Progenitor cell of endocrine pancreas (in vitro differentiated cells): ENCODE results near the gene SCAND1. TPM values are rescaled to one million over a fixed set of nuclear protein-coding genes. Genes with fewer than 3 reads are reported as not detected.

ENCODE experiments used
- DNase-seq: peaks from one replicate; pipeline ENCODE4 v3.0.0; 2021; ENCODE audit warnings: low spot score; ENCODE audit not compliant: unreplicated experiment
- H3K27ac Mint-ChIP-seq: 2 replicates; pipeline ENCODE4 v1.8.0; 2021; ENCODE audit warnings: mild to moderate bottlenecking, moderate library complexity, mixed read lengths
- H3K27me3 Mint-ChIP-seq: 2 replicates; pipeline ENCODE4 v1.8.0; 2021; ENCODE audit warnings: mixed read lengths
- H3K36me3 Mint-ChIP-seq: 2 replicates; pipeline ENCODE4 v1.8.0; 2022; ENCODE audit warnings: mixed read lengths; ENCODE audit not compliant: insufficient read depth
- H3K4me1 Mint-ChIP-seq: 2 replicates; pipeline ENCODE4 v1.8.0; 2021; ENCODE audit warnings: low read depth, mixed read lengths
- H3K4me3 Mint-ChIP-seq: 2 replicates; pipeline ENCODE4 v1.8.0; 2021; ENCODE audit warnings: low read depth, mild to moderate bottlenecking, moderate library complexity, mixed read lengths
- H3K9me3 Mint-ChIP-seq: 2 replicates; pipeline ENCODE4 v1.8.0; 2021; ENCODE audit warnings: low read depth, mixed read lengths
- total RNA-seq: library from RNA; stranded (reverse); gene quantifications from 2 replicates; pipeline ENCODE4 v1.2.1, GENCODE V29; 2021
- TF ChIP-seq, protein P1 (sequence below): fragments of 200-600 bp; sonication (generic); IDR thresholded peaks from one replicate; pipeline ENCODE4 v1.5.0; 2021; ENCODE audit warnings: antibody characterized with exemption, mild to moderate bottlenecking; ENCODE audit not compliant: unreplicated experiment

The SCAND1 gene
- total RNA-seq, 1 donor from 2014 or later: 73.5 TPM

DNA sequence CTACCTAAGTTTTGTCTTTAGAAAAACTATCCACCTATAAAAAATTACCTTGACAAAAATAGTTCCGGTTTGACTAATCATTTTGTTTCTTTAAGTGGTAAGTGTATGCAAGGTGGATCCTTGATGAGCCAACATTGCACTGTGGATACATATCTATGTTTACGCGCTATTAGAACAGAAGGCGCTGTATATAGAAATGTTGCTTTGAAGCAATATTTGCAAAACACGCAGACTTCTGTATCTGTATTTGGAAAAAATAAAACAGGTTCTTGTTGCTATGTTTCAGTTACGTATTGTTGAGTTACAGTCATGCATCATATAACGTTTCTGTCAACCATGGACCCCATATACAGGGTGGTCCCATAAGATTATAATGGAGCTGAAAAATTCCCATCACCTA is 4.2 kb downstream of the SCAND1 start:
- DNase-seq: no peak
- H3K4me3 Mint-ChIP-seq: no peak overlapping the region
- peaks cover 10% of the 10 kb centered on the region for H3K4me1 Mint-ChIP-seq
- H3K36me3 Mint-ChIP-seq: peaks cover 1% of the 10 kb centered on the region
- no peaks in the 10 kb centered on the region for H3K9me3 Mint-ChIP-seq
- no peak overlapping the region for H3K27ac Mint-ChIP-seq
- TF ChIP-seq, protein P1, sequence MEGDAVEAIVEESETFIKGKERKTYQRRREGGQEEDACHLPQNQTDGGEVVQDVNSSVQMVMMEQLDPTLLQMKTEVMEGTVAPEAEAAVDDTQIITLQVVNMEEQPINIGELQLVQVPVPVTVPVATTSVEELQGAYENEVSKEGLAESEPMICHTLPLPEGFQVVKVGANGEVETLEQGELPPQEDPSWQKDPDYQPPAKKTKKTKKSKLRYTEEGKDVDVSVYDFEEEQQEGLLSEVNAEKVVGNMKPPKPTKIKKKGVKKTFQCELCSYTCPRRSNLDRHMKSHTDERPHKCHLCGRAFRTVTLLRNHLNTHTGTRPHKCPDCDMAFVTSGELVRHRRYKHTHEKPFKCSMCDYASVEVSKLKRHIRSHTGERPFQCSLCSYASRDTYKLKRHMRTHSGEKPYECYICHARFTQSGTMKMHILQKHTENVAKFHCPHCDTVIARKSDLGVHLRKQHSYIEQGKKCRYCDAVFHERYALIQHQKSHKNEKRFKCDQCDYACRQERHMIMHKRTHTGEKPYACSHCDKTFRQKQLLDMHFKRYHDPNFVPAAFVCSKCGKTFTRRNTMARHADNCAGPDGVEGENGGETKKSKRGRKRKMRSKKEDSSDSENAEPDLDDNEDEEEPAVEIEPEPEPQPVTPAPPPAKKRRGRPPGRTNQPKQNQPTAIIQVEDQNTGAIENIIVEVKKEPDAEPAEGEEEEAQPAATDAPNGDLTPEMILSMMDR: no peak
- H3K27me3 Mint-ChIP-seq: no peaks in the 10 kb centered on the region

- DNase-seq: no peak
- peak overlapping the region; percentile 11 for H3K27ac Mint-ChIP-seq
Observed at GRCh38 chr20:35947907-35948306, 6.4 kb downstream of the SCAND1 start.

DNA sequence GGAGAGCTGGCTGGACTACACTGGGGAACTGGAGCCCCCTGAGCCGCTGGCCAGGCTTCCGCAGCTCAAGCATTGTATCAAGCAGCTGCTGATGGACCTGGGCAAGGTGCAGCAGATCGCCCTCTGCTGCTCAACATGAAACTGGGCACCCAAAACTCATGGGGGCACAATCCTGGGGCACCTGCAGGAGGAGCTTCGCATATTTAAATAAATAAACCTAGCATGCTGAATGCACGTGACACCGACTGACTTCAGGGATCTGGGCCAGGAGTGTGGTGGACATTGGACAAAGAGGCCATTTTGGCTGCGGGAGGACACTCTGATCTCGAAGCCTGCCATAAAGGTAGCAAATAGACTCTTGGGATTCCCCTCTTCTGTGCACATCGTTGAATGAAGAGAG is 6.8 kb downstream of the SCAND1 start:
- no peaks in the 10 kb centered on the region for H3K27me3 Mint-ChIP-seq
- H3K27ac Mint-ChIP-seq: no peak overlapping the region
- TF ChIP-seq, protein P1: peak; percentile 41
- no peak for DNase-seq
- H3K9me3 Mint-ChIP-seq: no peaks in the 10 kb centered on the region
- H3K4me1 Mint-ChIP-seq: peaks cover 3% of the 10 kb centered on the region
- H3K36me3 Mint-ChIP-seq: peaks cover under 1% of the 10 kb centered on the region
- no peak overlapping the region for H3K4me3 Mint-ChIP-seq

More at GRCh38 chr20:35947907-35948306, 6.4 kb downstream of the SCAND1 start:
- H3K27me3 Mint-ChIP-seq: no peaks in the 10 kb centered on the region
- peaks cover 8% of the 10 kb centered on the region for H3K4me1 Mint-ChIP-seq
- no peaks in the 10 kb centered on the region for H3K9me3 Mint-ChIP-seq
- TF ChIP-seq, protein P1: no peak
- H3K4me3 Mint-ChIP-seq: no peak overlapping the region
- H3K36me3 Mint-ChIP-seq: peaks cover 1% of the 10 kb centered on the region

- H3K27ac Mint-ChIP-seq: no peak overlapping the region
- DNase-seq: no peak
- H3K4me3 Mint-ChIP-seq: no peak overlapping the region
- H3K9me3 Mint-ChIP-seq: no peaks in the 10 kb centered on the region
- H3K36me3 Mint-ChIP-seq: peaks cover 6% of the 10 kb centered on the region
- TF ChIP-seq, protein P1: no peak
- no peaks in the 10 kb centered on the region for H3K4me1 Mint-ChIP-seq
- no peaks in the 10 kb centered on the region for H3K27me3 Mint-ChIP-seq
Observed at GRCh38 chr20:35942243-35942642, 12.1 kb downstream of the SCAND1 start.

DNA sequence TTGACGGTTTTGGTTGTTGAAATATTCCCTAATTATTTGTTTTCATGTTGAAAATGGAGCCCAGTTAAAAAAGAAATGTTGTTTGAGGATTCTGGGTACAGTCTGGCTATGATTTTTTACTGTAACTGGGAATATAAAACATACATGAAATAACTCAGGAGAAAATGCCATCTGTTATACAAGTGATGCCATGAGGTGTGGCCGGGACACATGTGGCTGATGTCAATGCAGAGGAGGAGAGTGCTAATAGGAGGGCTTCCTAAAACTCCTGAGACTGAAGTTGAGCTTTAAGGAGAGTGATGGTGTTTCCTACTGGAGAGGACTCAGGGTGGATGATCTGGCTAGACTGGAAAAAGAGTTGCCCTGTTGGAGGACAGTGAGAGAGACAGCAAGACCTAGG is 12.7 kb downstream of the SCAND1 start:
- peaks cover 8% of the 10 kb centered on the region for H3K36me3 Mint-ChIP-seq

More for the DNA sequence above, 12.7 kb downstream of the SCAND1 start:
- DNase-seq: no peak
- Mint-ChIP-seq H3K27me3 (no peaks in the 10 kb centered on the region), H3K9me3 (no peaks in the 10 kb centered on the region), H3K4me3 (no peak overlapping the region), H3K4me1 (no peaks in the 10 kb centered on the region), H3K27ac (no peak overlapping the region)
- TF ChIP-seq, protein P1: no peak
